GM19193 (cell line): ENCODE data around the gene SDF2L1.
A peak's percentile ranks its signal among the peaks of the same experiment; 100 is the strongest.

Experiments
- POLR2A ChIP-seq: IDR thresholded peaks from 4 replicates; pipeline ENCODE4 v1.6.1; 2011; ENCODE audit not compliant: insufficient read depth, insufficient read length; ENCODE audit errors: extremely low read depth

Gene SDF2L1

DNA sequence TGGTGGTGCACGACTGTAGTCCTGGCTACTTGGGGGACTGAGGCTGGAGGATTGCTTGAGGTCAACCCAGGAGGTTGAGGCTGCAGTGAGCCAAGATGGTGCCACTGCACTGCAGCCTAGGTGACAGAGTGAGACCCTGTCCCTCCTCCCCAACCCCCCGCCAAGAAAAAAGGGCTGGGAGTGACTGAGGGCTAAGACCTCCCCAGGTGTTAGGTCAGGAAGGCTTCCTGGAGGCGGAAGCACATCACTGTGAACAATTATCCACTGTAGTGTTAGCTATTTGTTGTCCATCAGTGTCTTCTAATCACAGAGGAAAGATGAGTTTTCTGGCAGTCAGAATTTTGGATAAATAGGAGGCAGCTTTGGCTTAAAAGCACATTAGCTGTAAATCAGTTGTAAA lies 21.1 kb upstream of the SDF2L1 start:
- no peak for TF ChIP-seq POLR2A

DNA sequence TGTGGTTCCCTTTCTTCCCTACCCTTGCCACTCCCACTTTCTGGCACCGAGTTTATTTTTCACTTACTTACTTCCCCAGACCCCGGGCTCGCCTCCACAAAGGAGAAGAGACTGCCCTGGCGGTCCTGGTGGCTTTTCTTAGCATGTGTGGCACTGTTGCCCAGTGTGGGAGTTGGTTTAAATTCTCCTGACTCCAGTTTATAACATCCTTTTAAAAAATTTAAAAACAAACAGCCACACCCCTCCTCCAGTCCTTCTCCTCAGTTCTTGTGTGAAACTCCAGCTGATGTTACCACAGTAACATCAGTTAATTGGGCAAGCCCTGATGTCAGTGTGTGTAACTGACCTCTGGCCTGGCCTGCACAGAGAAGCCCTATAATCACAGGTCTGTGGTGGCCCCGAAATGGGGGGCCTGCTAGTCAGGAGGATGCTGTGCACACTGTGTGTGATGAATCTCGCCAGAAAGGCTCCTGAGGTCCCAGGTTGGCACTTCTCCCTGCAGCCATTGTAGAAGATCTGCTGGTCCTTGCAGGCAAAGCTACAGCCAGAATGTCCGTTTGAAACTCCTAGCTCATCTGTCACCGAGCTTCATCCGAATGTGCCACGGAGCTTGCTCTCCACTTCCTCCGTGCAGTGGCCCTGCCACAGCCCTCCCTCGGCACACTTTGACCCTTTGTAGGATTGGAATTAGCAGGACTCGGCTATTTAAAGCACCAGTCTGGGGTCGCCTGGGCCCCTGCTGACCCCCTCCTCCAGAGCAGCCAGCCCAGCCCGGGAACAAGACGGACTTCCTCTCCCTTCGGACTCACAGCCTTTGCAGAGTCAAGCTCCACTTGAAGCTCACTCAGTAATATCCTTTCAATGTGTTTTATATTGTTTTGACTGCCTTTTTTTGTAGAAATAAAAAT lies 19.8 kb upstream of the SDF2L1 start:
- TF ChIP-seq POLR2A = no peak

DNA sequence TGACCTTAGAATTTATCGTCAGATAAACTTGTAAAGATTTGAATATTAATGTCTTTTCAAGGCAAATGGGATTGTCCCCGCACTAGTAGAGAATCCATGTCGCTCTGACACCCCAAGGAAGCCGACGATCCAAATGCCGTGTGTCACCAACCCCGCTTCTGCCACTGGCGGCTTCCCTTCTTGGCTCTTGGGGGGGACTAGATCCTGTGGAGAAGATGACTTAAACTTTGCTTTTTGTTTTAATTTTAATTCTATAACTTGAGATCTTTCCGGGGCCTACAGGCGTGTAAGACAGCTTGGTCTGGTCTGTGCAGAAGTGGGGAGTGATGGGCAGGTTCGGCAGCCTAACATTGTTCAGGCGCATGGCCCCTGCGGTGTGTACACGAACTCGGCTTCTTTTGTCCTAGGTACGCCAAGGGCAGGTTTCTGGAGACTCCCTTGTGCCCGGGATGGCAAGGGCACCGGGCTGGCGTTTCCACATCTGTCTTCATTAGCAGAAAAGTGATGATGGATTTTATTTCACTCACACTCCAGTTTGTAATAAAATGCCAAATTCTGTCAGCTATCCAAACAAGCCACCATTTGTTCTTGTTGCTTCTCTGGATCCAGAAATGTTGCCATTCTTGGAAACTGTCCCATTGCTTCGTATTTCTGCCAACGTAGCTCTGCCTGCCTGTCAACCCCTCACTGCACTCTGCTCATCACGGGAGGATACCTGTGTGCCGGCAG lies 19.0 kb upstream of the SDF2L1 start:
- TF ChIP-seq POLR2A = no peak

DNA sequence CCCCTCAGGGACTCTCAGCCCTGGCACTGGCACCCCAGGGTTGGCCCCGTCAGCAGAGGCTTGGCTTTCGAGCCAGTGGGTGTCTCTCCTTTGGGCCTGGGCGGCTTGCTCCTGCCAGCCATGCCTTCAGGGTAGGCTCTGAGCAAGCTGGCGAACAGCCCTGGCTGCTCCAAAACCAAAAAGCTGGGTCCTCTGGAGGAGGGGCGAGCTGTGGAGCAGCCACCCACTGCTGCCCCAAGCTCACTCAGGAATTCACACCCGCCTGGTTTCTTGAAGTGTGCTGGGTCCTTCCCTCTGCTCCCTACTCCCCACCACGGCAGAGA lies 18.5 kb upstream of the SDF2L1 start:
- no peak for TF ChIP-seq POLR2A

DNA sequence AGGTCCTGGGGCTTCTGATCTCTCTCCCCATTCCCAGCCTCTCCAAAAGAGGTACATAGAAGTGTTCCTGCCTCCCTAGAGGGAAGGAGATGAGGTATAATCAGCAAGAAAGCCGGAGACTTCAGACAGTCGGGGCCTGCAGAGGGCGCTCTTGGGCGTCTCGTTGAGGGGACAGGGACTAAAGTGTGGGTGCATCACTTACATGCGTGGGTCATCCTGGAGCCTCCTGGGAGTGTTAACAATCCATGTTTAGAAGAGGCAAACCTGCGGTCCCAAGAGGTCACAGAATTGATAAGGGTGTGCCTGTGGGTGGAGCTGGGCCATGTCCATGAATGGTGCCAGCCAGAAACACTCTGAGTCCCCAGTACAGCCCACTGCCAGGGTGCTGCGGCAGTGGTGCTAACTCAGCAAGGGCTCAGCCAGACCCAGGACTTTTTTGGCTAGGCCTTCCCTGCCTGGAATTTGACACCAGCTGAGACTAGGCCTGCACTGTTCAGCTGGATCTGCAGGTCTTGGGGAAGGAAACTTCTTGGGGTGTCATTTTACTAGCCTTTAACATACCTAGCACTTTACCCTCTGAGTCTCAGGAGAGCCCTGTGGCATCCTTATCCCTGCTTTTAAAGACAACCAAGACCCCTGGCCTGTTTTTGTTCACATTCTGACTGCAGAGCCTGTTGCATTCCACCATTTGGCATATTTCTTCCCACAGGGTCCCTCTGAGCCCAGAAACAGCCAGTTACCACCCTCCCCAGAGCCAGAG lies 17.8 kb upstream of the SDF2L1 start:
- TF ChIP-seq POLR2A = no peak

DNA sequence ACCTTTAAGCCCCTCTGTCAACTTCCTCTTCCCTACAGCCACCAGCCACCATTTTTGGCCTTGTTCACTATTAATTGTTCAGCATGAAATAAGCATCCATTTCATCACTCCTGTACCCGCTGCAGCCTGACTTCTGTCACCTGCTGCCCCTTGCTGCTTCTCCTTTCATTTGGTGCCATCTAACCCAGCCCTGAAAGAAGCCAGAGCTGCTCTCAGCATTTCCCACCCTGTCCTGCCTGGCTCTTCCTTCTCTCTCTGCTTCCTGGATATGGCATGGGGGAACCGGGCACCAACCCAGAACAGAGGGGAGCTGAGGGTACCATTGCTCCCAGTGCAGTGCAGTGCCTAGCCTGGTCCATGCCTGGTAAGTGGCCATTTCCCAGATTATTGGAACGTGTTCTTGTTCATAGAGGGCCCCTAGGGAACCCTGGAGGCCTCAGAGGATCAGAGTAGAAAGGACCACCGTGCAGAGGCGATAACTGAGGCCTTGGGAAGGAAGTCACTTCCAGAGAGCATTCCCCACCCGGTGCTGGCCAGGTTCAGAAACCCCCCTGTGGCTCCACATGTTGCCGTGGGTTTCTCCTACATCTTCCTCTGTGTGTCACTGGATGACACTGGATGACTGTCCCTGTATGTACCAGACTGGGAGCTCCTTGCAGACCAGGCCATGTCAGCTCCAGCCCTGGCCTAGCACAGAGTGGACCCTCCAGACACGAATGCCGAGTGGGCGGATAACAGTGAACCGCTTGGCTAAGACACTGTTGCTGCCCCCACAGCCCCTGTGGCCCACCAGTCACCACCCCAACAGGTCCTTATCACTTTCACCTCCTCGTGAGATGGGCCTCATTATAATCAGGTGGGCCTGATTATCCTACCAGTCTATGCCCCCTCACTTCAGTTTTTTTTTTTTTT lies 17.0 kb upstream of the SDF2L1 start:
- peak; percentile 37 for TF ChIP-seq POLR2A

DNA sequence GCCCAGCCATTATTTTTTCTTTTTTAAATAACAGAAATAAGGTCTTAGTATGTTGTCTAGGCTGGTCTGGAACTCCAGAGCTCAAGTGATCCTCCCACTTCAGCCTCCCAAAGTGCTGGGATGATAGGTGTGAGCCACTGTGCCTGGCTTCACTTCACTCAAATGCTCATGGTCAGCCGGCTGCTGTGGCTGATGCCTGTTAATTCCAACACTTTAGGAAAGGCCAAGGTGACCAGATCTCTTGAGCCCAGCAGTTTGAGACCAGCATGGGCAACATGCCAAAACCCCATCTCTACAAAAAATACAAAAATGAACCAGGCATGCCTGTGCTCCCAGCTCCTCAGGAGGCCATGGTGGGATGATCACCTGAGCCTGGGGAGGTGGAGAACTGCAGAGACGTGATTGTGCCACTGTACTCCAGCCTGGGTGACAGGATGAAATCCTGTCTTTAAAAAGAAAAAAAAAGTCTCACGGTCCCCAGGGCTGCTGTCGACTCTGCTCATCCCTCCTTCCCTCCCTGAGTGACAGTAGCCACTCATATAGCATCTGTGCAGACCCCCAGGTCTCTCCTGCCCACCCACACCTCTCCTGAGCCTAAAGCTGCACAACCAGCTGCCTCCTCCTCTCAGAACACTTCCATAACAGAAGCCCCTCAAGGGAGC lies 15.9 kb upstream of the SDF2L1 start:
- TF ChIP-seq POLR2A = no peak

DNA sequence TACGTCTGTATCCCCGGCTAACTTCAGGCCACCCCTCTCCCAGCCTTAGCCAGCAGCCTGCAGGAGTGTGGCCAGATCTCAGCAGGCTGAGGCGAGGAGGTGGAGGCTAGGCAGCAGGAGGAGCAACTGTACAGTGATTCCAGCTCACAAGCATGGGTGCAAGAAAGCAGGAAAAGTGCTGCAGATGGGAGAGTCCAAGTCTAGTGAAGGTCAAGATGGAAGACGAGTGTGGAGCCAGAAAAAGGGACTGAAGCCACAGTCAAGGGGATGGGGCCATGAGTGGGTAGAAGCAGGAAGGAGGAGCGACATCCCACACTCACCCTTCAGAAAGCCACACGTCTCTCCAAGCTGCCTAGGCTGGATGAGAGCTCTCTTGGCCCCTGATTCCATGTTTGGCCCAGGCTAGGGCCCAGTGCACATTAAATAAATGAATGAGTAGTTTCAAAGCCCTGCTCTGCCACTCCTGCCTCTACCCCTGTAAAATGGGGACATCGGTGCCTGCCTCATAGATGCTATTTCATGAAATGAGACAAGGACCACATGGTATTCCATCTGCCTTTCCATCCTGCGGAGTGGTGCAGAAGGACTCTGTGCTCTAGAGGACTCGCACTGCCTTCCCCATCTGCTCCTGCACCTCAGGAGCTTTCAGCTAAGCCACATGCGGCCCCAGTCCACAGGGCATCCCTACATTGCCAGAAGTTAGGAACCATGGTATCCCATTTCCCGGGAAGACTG lies 15.2 kb upstream of the SDF2L1 start:
- peak; percentile 39 for TF ChIP-seq POLR2A

DNA sequence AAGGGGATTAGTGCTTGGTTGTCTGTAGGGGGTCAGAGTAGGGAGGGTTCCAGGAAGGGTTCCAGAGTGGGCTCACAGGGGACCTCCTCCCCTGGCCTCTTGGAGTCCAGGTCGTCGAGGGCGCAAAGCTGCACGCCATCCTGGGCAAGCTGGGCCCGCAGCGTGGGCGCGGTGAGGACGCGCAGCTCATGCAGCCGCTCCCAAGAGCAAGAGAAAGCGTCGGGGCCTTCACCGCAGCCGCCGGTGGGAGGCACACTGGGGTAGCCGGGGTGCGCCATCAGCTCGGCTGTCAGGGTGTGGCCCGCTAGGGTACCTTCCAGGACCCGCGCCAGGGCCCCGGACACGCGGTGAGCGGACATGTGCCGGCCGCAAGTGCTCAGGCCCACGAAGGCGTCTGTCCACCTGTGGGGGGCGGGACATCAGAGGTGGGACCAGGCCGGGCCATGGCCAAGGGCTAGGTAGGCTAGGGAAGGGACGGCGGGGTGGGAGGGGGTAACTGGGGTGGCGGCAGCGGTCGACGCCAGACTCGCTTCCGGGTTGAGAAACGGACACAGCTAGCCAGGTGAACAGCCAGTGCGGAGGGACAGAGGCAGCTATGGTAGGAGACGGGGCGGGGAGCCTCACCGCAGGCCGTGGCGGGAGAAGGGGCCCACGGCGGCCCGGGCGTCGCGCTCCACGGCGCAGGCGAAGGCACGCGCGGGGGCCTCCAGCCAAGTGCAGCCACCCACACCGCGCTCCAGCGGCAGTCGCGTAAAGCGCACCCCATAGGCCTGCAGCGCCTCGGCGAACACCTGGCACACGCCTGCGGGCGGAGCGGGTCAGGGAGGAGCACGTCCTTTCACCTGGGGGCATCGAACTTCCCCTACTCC lies 13.5 kb upstream of the SDF2L1 start:
- TF ChIP-seq POLR2A = no peak

DNA sequence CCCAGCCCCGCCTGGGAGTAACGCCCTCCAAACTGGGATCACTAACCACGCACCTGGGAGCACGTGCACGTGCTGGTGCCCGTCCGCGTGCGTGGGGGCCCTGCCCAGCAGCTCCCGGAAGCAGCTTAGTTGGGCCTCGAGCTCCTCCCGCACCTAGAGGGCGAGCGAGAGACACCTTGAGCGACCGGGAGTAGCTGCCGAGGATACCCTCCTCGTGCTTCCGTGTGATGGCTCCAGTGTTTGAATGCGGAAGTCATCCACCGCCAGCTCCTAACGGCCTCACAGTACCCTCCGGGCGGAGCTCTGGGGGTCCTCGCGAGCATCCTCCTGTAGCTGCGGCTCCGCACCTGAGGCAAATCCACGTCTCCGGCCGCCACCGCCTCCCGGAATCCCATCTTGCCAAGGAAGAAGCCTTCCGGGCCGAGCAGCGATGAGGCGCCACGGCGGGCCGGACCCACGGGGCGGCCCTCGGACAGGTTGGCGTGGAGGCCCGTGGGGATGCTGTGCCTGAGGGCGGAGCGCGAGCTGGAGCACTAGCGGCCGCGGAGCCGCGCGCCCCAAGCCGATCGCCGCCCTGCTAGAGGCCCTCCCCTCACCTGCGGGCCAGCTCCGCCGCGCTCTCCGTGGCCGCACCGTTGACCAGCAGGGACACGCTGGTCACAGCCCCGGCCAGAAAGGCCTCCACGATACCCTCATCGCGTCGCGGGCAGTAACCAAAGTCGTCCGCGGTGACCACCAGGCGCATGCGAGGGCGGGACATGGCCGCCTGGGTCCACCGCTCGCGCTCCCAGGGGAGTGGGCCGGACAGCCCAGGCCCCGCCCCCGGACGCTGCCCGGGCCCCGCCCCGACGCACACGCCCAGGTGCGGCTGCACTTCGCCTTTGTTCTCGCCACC lies 12.6 kb upstream of the SDF2L1 start, which contains the start of gene YDJC:
Gene YDJC, minus strand, starts transcription at position 768 of the 895 bp plus-strand sequence. Its CDS starts 8 bp downstream, at position 760.
- peak; percentile 74 for TF ChIP-seq POLR2A

DNA sequence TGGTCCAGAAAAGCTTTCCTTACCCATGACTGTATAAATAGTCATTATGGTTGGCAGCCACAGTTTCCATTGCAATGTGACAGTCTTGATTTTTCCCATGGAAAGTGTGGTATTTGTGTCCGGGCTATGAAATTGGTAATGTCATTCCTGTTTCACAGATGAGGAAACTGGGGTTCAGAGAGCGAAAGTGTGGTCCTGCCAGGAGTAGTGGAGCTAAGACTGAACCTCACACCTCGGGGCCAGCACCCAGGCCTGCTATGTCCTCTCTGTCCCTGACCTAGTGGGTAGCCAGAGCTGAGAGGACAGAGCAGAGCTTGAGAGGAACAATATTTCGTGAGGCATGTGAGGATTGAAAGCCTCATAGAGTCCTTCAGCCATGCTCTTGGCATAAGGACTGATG lies 11.1 kb upstream of the SDF2L1 start:
- no peak for TF ChIP-seq POLR2A
